Astrocyte (in vitro differentiated cells and primary cell): ENCODE measurements around the gene COG4. TPM values are rescaled to one million over a fixed set of nuclear protein-coding genes. Genes with fewer than 3 reads are reported as not detected.
A peak's percentile ranks its signal among the peaks of the same experiment; 100 is the strongest.

Experiments used
- DNase-seq: peaks from one replicate; pipeline ENCODE4 v3.0.0-alpha.2; 2010; ENCODE audit warnings: low read depth
- FAIRE-seq: peaks from 2 replicates; lab custom pipeline; 2011; peaks lifted over from hg19 to GRCh38; lab: Jason Lieb, UNC
- H2AFZ ChIP-seq: 2 replicates; pipeline ENCODE4 v1.6.0; 2012; ENCODE audit warnings: low read depth, low read length, inconsistent platforms
- H3K27ac ChIP-seq: 2 replicates; pipeline ENCODE4 v1.5.1; 2011; ENCODE audit warnings: low read depth, low read length, inconsistent platforms
- H3K27me3 ChIP-seq: 2 replicates; pipeline ENCODE4 v1.6.0; 2011; ENCODE audit warnings: low read length, inconsistent platforms; ENCODE audit not compliant: insufficient read depth
- H3K36me3 ChIP-seq: 2 replicates; pipeline ENCODE4 v1.5.1; 2011; ENCODE audit warnings: low read length, inconsistent platforms; ENCODE audit not compliant: insufficient read depth
- H3K4me1 ChIP-seq: 2 replicates; pipeline ENCODE4 v1.5.1; 2011; ENCODE audit warnings: low read length, inconsistent platforms; ENCODE audit not compliant: insufficient read depth
- H3K4me2 ChIP-seq: 2 replicates; pipeline ENCODE4 v1.6.0; 2012; ENCODE audit warnings: low read length, inconsistent platforms
- H3K4me3 ChIP-seq: 2 replicates; pipeline ENCODE4 v1.5.1; 2011; ENCODE audit warnings: low read depth, mild to moderate bottlenecking, low read length, inconsistent platforms; ENCODE audit not compliant: insufficient read depth
- H3K79me2 ChIP-seq: 2 replicates; pipeline ENCODE4 v1.6.0; 2012; ENCODE audit warnings: mild to moderate bottlenecking, low read length, inconsistent platforms; ENCODE audit not compliant: insufficient read depth
- H3K9ac ChIP-seq: 2 replicates; pipeline ENCODE4 v1.6.0; 2012; ENCODE audit warnings: mild to moderate bottlenecking, low read length, inconsistent platforms
- H3K9me3 ChIP-seq: 2 replicates; pipeline ENCODE4 v1.5.1; 2012; ENCODE audit warnings: low read depth, mild to moderate bottlenecking, low read length, inconsistent platforms; ENCODE audit not compliant: insufficient read depth
- H4K20me1 ChIP-seq: 2 replicates; pipeline ENCODE4 v1.6.0; 2012; ENCODE audit warnings: low read length, inconsistent platforms; ENCODE audit not compliant: insufficient read depth
- H3K27ac Mint-ChIP-seq: one replicate; pipeline ENCODE4 v1.8.0; 2021; ENCODE audit warnings: mild to moderate bottlenecking, mixed read lengths; ENCODE audit not compliant: unreplicated experiment
- H3K27me3 Mint-ChIP-seq: one replicate; pipeline ENCODE4 v1.8.0; 2021; ENCODE audit warnings: low read depth, mixed read lengths; ENCODE audit not compliant: unreplicated experiment
- H3K36me3 Mint-ChIP-seq: one replicate; pipeline ENCODE4 v1.8.0; 2021; ENCODE audit warnings: low read depth, mixed read lengths; ENCODE audit not compliant: unreplicated experiment
- H3K4me1 Mint-ChIP-seq: one replicate; pipeline ENCODE4 v1.8.0; 2021; ENCODE audit warnings: low read depth, mixed read lengths; ENCODE audit not compliant: unreplicated experiment
- H3K4me3 Mint-ChIP-seq: one replicate; pipeline ENCODE4 v1.8.0; 2021; ENCODE audit warnings: mild to moderate bottlenecking, moderate library complexity, mixed read lengths; ENCODE audit not compliant: unreplicated experiment
- H3K9me3 Mint-ChIP-seq: one replicate; pipeline ENCODE4 v1.8.0; 2021; ENCODE audit warnings: mild to moderate bottlenecking, mixed read lengths; ENCODE audit not compliant: unreplicated experiment
- EZH2 ChIP-seq: IDR thresholded peaks from 2 replicates; pipeline ENCODE4 v1.6.1; 2012; ENCODE audit warnings: mild to moderate bottlenecking, low read length, inconsistent platforms; ENCODE audit not compliant: insufficient read depth
- total RNA-seq: library from RNA; stranded (reverse); gene quantifications from 2 replicates; pipeline ENCODE4 v1.2.1, GENCODE V29; 2021
- TF ChIP-seq, protein P1 (sequence below): IDR thresholded peaks from 2 replicates; pipeline ENCODE4 v1.5.1; 2011; ENCODE audit warnings: low read depth, mild to moderate bottlenecking, inconsistent platforms, low read length, moderate library complexity; ENCODE audit not compliant: insufficient read depth

Gene COG4
- total RNA-seq, 1 donor from 2014 or later, result 42.6 TPM

DNA sequence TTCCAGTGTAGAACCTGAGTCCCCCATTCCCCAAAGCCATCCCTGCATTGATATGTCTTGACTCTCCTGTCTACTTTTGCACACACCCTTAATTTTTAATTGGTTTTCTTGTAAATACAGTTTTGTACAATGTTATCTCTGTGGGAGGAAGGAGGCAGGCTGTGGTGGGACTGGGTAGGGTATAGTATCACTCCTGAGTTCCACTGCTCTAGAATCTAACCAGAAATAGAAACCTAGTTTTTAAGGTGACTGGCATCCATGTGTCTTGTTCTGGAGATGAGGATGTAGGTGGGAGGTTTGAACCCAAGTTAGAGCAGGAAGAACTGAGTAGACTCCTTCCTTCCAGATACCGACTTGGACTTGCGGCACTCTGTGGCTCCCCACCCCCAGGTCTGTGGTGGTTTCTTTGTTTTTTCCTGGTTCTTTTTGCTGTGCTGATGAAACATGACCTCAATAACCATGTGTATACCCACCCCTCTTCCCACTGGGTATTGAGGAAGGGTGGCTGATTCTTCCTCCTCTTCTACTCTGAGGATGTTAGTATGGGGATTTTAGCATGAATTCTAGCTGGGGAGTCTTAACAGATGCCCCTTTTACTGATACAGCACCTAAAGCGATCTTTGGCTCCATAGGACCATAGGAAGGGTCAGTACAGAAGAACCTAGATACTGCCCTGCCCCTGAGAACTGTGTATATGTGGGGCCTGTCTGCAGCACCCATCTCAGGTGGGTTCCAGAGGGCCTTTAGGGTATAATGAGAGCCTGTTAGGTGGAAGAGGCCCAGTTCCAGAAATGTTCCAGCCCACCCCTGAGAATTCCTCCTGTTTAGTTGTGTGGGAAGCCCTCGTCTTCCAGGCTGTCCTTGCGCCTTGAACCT is 48.9 kb upstream of the COG4 start:
- Histone ChIP-seq H3K27ac (peak overlapping the region; percentile 74), H3K79me2 (peaks cover 9% of the 10 kb centered on the region), H2AFZ (no peak overlapping the region), H3K36me3 (peaks cover 57% of the 10 kb centered on the region), H3K4me1 (peaks cover 60% of the 10 kb centered on the region), H4K20me1 (peaks cover 75% of the 10 kb centered on the region), H3K9me3 (no peaks in the 10 kb centered on the region), H3K4me3 (no peak overlapping the region), H3K9ac (peak overlapping the region; percentile 16), H3K4me2 (peak overlapping the region; percentile 52), H3K27me3 (no peaks in the 10 kb centered on the region)
- Mint-ChIP-seq H3K27me3 (no peaks in the 10 kb centered on the region), H3K9me3 (no peaks in the 10 kb centered on the region), H3K4me3 (no peak overlapping the region), H3K4me1 (peaks cover 62% of the 10 kb centered on the region), H3K27ac (peak overlapping the region; percentile 89), H3K36me3 (peaks cover 35% of the 10 kb centered on the region)
- no peak for FAIRE-seq
- TF ChIP-seq, protein P1, sequence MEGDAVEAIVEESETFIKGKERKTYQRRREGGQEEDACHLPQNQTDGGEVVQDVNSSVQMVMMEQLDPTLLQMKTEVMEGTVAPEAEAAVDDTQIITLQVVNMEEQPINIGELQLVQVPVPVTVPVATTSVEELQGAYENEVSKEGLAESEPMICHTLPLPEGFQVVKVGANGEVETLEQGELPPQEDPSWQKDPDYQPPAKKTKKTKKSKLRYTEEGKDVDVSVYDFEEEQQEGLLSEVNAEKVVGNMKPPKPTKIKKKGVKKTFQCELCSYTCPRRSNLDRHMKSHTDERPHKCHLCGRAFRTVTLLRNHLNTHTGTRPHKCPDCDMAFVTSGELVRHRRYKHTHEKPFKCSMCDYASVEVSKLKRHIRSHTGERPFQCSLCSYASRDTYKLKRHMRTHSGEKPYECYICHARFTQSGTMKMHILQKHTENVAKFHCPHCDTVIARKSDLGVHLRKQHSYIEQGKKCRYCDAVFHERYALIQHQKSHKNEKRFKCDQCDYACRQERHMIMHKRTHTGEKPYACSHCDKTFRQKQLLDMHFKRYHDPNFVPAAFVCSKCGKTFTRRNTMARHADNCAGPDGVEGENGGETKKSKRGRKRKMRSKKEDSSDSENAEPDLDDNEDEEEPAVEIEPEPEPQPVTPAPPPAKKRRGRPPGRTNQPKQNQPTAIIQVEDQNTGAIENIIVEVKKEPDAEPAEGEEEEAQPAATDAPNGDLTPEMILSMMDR, result no peak
- TF ChIP-seq EZH2, result no peak
- DNase-seq, result no peak

DNA sequence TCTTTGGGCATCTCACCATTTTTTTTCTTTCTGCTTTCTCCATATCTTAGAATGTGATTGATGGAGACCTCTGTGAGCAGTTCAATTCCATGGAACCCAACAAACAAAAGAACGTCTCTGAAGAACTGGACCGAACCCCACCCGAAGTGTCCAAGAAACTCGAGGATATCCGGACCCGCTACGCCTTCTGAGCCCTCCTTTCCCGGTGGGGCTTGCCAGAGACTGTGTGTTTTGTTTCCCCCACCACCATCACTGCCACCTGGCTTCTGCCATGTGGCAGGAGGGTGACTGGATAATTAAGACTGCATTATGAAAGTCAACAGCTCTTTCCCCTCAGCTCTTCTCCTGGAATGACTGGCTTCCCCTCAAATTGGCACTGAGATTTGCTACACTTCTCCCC is 48.3 kb upstream of the COG4 start:
- no peak overlapping the region for H3K27ac ChIP-seq
- H3K4me3 ChIP-seq, result no peak overlapping the region
- peaks cover 10% of the 10 kb centered on the region for H3K79me2 ChIP-seq
- H3K4me3 Mint-ChIP-seq, result no peak overlapping the region
- no peak for TF ChIP-seq EZH2
- TF ChIP-seq, protein P1, result no peak
- no peaks in the 10 kb centered on the region for H3K27me3 ChIP-seq
- H3K9ac ChIP-seq, result no peak overlapping the region
- peaks cover 82% of the 10 kb centered on the region for H4K20me1 ChIP-seq
- H3K27ac Mint-ChIP-seq, result peak overlapping the region; percentile 37
- no peaks in the 10 kb centered on the region for H3K9me3 Mint-ChIP-seq
- DNase-seq (no peak), FAIRE-seq (no peak)
- H3K36me3 Mint-ChIP-seq, result peaks cover 36% of the 10 kb centered on the region
- peaks cover 64% of the 10 kb centered on the region for H3K36me3 ChIP-seq
- no peak overlapping the region for H3K4me2 ChIP-seq
- H2AFZ ChIP-seq, result no peak overlapping the region
- H3K9me3 ChIP-seq, result no peaks in the 10 kb centered on the region
- H3K27me3 Mint-ChIP-seq, result no peaks in the 10 kb centered on the region
- peaks cover 55% of the 10 kb centered on the region for H3K4me1 Mint-ChIP-seq
- H3K4me1 ChIP-seq, result peaks cover 53% of the 10 kb centered on the region
